Dermis microvascular lymphatic vessel endothelial cell (primary cell): Measurements from ENCODE around the gene NQO2. TPM values are rescaled to one million over a fixed set of nuclear protein-coding genes. Genes with fewer than 3 reads are reported as not detected.
"Not testable (repeated sequence)": the region's sequence is repeated elsewhere in the genome, so short reads cannot be mapped to it uniquely, and the experiment has no call there.

ENCODE experiments used
- DNase-seq, 2 donors: peaks; one replicate each; pipeline versions ENCODE4 v3.0.0 to v3.0.0-alpha.2; 2010; ENCODE audit warnings: low read depth in 2 of 2
- total RNA-seq: library from RNA; depleted of rRNA; stranded (reverse); fragments of >200 nt; gene quantifications from 2 replicates; pipeline ENCODE4 v1.2.1, GENCODE V29; 2014

The NQO2 gene
- total RNA-seq, 1 donor from 2014 or later, result 12.2 TPM

- peak in 1 of 2 donors; percentile 17 for DNase-seq
These were observed 38.1 kb downstream of the NQO2 start for GRCh38 chr6:3037638-3038365.

GRCh38 chr6:3039384-3039783 is 39.7 kb downstream of the NQO2 start:
- peak in 1 of 2 donors; percentile 69 for DNase-seq

GRCh38 chr6:3041147-3041546 is 41.5 kb downstream of the NQO2 start:
- no peak for DNase-seq

- DNase-seq, result peak in 1 of 2 donors; percentile 41
These were observed 41.9 kb downstream of the NQO2 start for GRCh38 chr6:3041606-3042005.

DNA sequence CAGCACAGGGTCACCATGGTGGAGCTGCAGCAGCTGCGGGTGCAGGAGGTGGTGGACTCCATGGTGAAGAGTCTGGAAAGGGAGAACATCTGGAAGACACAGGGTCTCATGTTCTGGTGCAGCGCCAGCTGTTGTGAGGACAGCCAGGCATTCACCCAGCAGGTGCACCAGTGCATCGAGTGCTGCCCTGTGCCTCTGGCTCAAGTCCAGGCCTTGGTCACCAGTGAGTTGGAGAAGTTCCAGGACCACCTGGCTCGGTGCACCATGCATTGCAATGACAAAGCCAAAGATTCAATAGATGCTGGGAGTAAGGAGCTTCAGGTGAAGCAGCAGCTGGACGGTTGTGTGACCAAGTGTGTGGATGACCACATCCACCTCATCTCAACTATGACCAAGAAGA is 45.7 kb downstream of the NQO2 start:
- DNase-seq, result no peak

DNA sequence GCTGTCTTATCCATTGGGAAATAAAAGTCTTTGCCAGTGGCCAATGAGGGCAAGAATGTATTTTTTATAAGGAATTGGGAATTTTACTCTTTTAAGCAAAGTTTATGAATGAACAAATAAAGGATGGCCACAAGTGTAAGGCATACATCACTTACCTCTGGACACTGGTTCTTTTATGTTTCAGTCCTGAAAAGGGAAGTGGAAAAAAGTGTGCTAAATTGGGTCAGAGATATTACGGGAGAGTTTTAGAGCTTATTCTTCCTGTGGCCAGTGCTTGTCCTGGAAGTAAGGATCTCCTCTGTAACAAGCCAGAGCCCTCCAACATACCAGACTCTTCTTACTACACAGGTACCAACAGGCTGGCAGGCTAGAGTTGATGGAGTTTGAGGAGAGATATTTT is 46.1 kb downstream of the NQO2 start:
- DNase-seq, result no peak

DNA sequence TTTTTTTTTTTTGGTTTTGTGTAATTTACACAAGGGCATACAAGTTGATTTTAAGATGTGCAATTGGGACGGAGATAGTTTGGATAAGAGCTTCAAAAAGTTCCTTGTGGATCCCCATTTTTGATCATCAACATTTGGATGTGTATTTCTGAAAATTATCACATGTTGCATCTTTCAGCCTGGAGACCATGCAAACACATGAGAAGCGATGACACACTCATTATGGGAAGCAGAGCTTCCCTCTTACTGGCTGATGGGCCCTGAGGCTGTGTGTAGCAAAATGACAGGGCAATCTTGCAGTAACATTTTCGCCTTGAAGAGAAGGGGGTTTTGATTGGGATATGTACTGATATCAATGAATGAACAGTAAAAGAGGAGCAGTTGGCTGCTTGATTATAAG is 46.6 kb downstream of the NQO2 start:
- DNase-seq, result no peak

GRCh38 chr6:3048009-3048408 is 48.3 kb downstream of the NQO2 start:
- DNase-seq, result not testable (repeated sequence)

GRCh38 chr6:3052481-3053230 is 53.0 kb downstream of the NQO2 start:
- no peak for DNase-seq

DNA sequence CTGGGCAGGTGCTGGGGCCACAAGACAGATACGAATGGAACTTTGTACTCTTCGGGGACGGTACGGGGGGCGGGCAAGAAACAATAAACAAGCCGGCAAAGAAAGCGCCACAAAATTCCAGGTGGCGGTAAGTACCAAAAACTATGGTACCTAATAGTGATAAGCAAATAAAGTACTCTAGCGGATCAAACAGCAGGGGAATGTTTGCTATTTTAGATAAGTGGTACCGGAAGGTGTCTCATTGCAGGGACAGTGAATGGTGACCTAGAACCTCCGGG is 53.5 kb downstream of the NQO2 start:
- DNase-seq, result no peak

DNA sequence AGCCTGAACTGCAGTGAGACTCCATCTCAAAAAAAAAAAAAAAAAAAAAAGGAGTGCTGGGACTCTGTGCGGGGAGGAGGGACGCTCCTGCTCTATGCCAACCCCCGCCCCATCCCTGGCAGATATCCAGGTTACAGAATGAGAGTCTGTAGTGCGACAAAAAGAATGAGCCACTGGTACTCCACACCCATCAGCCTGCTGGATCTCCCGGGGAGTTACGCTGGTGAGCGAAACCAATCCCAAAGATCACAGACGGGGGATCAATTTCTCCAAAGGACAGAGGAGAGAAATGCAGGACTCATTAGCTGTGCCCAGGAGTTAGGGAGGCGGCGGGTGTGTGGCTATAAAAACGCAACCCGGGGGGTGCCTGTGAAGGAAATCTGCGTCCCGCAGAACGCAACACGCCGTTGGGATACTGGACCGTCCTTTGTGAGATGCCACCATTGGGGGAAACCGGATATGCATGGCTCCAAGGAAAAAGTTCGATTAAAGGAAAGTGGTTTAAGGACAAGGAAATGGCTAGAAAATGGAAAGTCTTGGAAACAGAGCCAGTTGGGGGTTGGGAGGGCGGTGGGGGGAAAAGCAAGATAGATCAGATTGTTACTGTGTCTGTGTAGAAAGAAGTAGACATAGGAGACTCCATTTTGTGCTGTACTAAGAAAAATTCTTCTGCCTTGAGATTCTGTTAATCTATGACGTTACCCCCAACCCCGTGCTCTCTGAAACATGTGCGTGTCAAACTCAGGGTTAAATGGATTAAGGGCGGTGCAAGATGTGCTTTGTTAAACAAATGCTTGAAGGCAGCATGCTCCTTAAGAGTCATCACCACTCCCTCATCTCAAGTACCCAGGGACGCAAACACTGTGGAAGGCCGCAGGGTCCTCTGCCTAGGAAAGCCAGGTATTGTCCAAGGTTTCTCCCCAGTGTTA is 54.8 kb downstream of the NQO2 start:
- DNase-seq, result peak; percentile 22 to 35

GRCh38 chr6:3055158-3055499 is 55.4 kb downstream of the NQO2 start:
- peak in 1 of 2 donors; percentile 27 for DNase-seq

DNA sequence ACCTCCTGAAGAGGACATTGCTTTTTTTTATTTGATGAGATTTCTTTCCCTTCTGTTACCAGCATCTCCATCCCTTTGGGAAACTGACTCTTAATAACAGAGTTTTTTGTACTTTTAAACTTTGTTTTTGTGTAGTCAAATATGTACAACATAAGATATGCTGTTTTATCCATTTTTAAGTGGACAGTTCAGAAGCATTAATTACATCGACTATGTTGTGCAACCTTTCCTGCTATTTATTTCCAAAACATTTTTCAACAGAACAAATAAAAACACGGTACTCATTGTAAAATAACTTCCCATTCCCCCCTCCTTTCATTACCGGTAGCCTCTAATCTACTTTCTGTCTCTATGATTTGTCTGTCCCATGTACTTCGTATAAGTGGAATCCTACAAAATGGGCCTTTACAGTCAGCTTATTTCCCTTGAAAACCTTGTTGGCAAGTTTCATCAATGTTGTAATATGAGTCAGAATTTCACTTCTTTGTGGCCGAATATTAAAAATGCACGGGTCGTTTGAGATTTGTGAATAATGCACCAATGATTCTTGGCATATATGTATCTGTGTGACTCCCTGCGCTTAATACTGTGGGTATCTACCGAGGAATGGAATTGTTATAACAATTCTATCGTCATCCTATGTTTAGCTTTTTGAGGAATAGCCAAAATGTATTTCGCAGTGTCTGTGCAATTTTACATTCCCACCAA is 57.5 kb downstream of the NQO2 start:
- DNase-seq, result no peak

DNA sequence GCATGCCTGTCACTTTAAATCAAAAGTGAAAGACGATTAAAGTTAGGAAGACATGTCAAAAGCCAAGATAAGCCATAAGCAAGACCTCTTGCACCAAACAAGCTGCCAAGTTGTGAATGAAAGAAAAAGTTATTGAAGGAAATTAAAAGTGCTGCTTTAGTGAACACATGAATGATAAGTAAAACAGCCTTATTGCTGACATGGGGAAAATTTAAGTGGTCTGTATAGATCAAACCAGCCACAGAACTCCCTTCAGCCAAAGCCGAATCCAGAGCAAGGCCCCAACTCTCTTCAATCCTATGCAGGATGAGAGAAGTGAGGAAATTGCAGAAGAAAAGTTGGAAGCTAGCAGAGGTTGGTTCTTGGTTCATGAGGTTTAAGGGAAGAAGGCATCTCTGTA is 59.3 kb downstream of the NQO2 start:
- no peak for DNase-seq

DNA sequence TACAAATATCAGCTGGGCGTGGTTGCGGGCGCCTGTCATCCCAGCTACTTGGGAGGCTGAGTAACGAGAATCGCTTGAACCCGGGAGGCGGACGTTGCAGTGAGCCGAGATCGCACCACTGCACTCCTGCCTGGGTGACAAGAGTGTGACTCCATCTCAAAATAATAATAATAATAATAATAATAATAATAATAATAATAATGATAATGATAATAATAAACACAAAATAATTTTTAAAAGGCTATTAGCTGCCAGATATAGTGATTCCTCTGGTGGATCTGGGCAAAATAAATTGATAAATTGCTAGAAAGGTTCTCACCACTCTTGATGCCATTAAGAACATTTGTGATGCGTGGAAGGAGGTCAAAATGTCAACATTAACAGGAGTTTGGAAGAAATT is 60.4 kb downstream of the NQO2 start:
- DNase-seq, result not testable (repeated sequence)

DNA sequence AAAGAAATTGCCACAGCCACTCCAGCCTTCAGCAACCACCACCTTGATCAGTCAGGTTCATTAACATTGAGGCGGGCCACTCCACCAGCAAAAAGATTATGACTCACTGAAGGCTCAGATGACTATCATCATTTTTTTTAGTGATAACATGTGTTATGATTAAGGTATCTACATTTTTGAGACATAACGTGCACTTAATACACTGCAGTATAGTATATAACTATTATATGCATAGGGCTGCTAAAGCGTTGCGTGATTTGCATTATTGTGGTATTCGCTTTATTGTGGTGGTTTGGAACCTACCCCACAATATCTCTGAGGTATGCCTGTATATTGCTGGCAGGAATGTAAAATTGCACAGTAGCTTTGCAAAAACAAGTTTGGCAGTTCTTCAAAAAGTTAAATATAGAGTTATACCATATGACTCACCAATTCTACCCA is 61.8 kb downstream of the NQO2 start:
- DNase-seq, result no peak

DNA sequence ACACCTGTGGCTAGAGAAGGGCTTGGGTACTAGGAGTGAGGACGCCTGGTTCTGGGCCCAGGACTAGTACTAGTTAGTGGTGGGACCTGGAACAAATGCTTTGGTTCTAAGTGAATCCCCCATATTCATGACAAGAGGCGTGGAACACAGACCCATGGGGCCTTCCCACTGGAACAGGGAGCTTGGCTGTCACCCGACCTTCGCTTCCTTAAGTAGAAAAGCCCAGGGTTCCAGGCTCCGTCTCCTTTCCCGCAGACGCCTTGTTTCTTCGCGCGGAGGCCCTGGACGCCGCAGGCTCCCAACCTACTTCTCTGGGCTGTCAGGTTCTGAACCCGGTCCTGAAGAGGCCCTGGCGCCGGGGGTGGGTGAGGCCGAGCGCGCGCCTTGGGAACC is 63.6 kb downstream of the NQO2 start:
- not testable (repeated sequence) for DNase-seq

DNA sequence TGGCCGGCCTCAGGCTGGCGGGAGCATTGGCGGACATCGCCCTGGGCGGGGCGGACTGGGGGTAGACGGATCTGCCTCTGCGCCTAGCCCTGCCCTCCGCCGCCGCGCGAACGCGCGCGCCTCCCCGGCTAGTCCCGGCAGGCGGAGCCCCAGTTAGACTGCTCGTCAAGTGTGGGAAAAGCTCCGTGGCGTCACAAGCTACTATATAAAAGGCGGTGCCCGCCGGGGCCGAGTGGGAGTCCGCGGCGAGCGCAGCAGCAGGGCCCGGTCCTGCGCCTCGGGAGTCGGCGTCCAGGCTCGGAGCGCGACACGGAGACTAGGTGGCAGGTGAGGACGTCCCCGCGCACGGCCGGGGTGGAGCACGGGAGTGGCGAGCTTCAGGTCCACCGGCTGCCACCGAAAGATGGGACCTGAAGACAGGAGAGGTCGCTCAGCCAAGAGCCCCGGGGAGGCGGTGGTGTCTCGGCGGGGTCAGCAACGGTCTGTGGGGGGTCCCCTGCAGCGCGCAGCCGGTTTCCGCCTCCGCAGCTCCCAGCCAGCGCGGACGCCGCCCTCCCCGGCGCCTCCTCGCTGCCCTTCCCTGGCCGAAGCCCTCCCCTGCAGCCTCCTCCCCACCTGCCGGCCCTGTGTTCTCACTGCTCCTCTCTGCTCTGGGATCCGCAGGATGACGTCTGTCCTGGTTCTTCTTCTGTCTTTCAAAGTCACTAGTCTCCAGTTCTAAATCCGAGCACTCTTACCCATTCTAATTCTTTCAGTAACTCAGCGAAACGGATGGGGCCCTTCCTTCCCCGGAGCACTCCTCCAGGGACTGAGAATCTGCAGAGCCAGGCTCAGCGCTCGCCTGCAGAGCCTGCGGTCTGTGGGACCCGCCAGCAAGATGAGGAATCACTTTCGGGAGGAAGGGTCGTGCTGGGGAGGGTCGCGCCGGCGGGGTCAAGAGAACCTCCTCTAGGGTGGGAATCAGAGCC is 64.3 kb downstream of the NQO2 start:
- DNase-seq, result peak; percentile 69 to 87

- DNase-seq, result peak; percentile 65 to 85
These were observed 68.9 kb downstream of the NQO2 start, which contains the start of gene RIPK1 for GRCh38 chr6:3068329-3069214. RIPK1 (plus strand) TSS chr6:3068494; CDS start chr6:3076824, 8,330 bp downstream.
